ENCODE results near the gene KCNJ6.

Gene KCNJ6

GRCh38 chr21:37868446-37869295 is 47.6 kb downstream of the KCNJ6 start:
- in situ Hi-C loops (cut with MboI; ENCODE audit: low sequenced_read_pairs): no loop called here
- Histone ChIP-seq H3K4me3 (no peak overlapping the region), H3K27me3 (ENCODE audit: low read depth) (no peaks in the 10 kb centered on the region), H3K4me1 (no peaks in the 10 kb centered on the region), H3K9me3 (0 out of 2 replicates have a peak, but pooled peaks cover 2% of the 10 kb centered on the region), H3K36me3 (replicated peaks) (no peaks in the 10 kb centered on the region)
- no peak for DNase-seq (ENCODE audit: low spot score in 2 of 2)

DNA sequence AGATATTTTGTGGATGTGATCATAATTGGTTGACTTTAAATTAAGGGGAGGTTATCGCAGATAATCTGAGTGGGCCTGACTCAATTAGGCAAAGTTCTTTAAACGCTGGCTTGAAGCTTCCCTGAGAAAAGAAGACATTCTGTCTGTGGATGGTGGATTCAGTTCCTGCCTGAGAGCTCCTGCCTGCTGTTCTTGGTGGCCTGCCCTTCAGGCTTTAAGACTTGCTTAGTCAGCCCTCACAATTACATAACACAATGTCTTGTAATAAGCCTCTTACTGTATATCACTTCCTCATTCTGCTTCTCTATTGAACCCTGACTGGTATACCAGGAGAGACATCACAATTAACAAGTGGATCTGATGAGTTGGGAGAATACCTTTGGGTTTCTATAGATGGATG is 50.2 kb downstream of the KCNJ6 start:
- in situ Hi-C loops (cut with MboI; ENCODE audit: low sequenced_read_pairs): no loop called here

DNA sequence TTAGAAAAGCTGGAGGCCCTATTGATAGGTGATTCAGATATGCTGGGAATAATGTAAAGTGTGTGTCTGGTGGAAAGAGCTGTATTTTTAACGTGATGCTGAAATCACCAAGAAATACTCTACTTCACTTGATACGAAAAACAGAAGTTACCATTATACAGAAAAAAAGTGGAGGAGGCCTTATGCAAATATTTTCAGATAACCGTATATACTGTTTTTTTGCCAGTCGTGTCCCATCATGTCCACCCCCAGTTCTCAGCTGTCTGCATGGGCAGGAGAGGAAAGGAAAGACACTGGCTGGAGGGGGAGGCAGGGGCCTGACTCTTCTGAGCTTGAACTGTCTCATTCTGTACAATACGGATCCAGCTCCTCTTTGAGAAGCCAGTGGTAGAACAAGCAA is 51.1 kb downstream of the KCNJ6 start:
- Histone ChIP-seq H3K4me3 (no peak overlapping the region), H3K9me3 (0 out of 2 replicates have a peak, but pooled peaks cover 6% of the 10 kb centered on the region), H3K4me1 (no peaks in the 10 kb centered on the region), H3K36me3 (replicated peaks) (no peaks in the 10 kb centered on the region), H3K27me3 (ENCODE audit: low read depth) (no peaks in the 10 kb centered on the region)
- no peak for DNase-seq (ENCODE audit: low spot score in 2 of 2)
- in situ Hi-C loops (cut with MboI; ENCODE audit: low sequenced_read_pairs): no loop called here

More for the DNA sequence above, 50.2 kb downstream of the KCNJ6 start:
- Histone ChIP-seq H3K27me3 (ENCODE audit: low read depth) (no peaks in the 10 kb centered on the region), H3K4me3 (no peak overlapping the region), H3K9me3 (0 out of 2 replicates have a peak, but pooled peaks cover 6% of the 10 kb centered on the region), H3K36me3 (replicated peaks) (no peaks in the 10 kb centered on the region), H3K4me1 (no peaks in the 10 kb centered on the region)
- DNase-seq (ENCODE audit: low spot score in 2 of 2): no peak

DNA sequence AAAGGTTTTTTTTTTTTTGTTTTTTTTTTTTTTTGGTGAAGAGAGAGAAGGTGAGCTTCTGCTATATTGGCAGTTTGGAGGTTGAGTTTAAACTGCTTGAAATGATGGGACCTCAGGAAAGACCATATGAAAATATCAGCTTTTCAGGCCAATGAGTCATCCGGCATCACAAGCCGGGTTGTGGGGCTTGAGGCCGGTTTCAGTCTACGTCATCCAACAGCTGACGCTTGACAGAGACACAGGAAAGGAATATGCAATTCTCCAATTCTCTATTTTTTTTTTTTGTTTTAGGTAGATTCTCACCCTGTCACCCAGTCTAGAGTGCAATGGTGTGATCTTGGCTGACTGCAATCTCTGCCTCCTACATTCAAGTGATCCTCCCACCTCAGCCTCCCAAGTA is 52.4 kb downstream of the KCNJ6 start:
- in situ Hi-C loops (cut with MboI; ENCODE audit: low sequenced_read_pairs): no loop called here
- Histone ChIP-seq H3K9me3 (0 out of 2 replicates have a peak, but pooled peaks cover 6% of the 10 kb centered on the region), H3K36me3 (replicated peaks) (no peaks in the 10 kb centered on the region), H3K4me1 (no peaks in the 10 kb centered on the region), H3K4me3 (no peak overlapping the region), H3K27me3 (ENCODE audit: low read depth) (no peaks in the 10 kb centered on the region)
- DNase-seq (ENCODE audit: low spot score in 2 of 2): no peak

- Histone ChIP-seq H3K36me3 (replicated peaks) (no peaks in the 10 kb centered on the region), H3K4me3 (no peak overlapping the region), H3K27me3 (ENCODE audit: low read depth) (no peaks in the 10 kb centered on the region), H3K9me3 (0 out of 2 replicates have a peak, but pooled peaks cover 6% of the 10 kb centered on the region), H3K4me1 (no peaks in the 10 kb centered on the region)
- no peak for DNase-seq (ENCODE audit: low spot score in 2 of 2)
- in situ Hi-C loops (cut with MboI; ENCODE audit: low sequenced_read_pairs): no loop called here
Observed at GRCh38 chr21:37862536-37862935, 53.7 kb downstream of the KCNJ6 start.

GRCh38 chr21:37861561-37861960 is 54.7 kb downstream of the KCNJ6 start:
- Histone ChIP-seq H3K4me1 (no peaks in the 10 kb centered on the region), H3K27me3 (ENCODE audit: low read depth) (no peaks in the 10 kb centered on the region), H3K36me3 (replicated peaks) (no peaks in the 10 kb centered on the region), H3K4me3 (no peak overlapping the region), H3K9me3 (0 out of 2 replicates have a peak, but pooled peaks cover 8% of the 10 kb centered on the region)
- no peak for DNase-seq (ENCODE audit: low spot score in 2 of 2)
- in situ Hi-C loops (cut with MboI; ENCODE audit: low sequenced_read_pairs): no loop called here

GRCh38 chr21:37860416-37860815 is 55.8 kb downstream of the KCNJ6 start:
- Histone ChIP-seq H3K27me3 (ENCODE audit: low read depth) (no peaks in the 10 kb centered on the region), H3K9me3 (0 out of 2 replicates have a peak, but pooled peaks cover 6% of the 10 kb centered on the region), H3K36me3 (replicated peaks) (no peaks in the 10 kb centered on the region), H3K4me1 (no peaks in the 10 kb centered on the region), H3K4me3 (no peak overlapping the region)
- no peak for DNase-seq (ENCODE audit: low spot score in 2 of 2)
- in situ Hi-C loops (cut with MboI; ENCODE audit: low sequenced_read_pairs): no loop called here

- no peaks in the 10 kb centered on the region for H3K4me1 ChIP-seq
- H3K9me3 ChIP-seq: 0 out of 2 replicates have a peak, but pooled peaks cover 3% of the 10 kb centered on the region
- DNase-seq (ENCODE audit: low spot score in 2 of 2): no peak
- H3K4me3 ChIP-seq: no peak overlapping the region
- no peaks in the 10 kb centered on the region for H3K27me3 ChIP-seq (ENCODE audit: low read depth)
- in situ Hi-C loops (cut with MboI; ENCODE audit: low sequenced_read_pairs): no loop called here
- no peaks in the 10 kb centered on the region for H3K36me3 ChIP-seq (replicated peaks)
Observed at GRCh38 chr21:37855647-37856625, 60.3 kb downstream of the KCNJ6 start.

GRCh38 chr21:37855271-37855646 is 61.0 kb downstream of the KCNJ6 start:
- no peak overlapping the region for H3K4me3 ChIP-seq
- in situ Hi-C loops (cut with MboI; ENCODE audit: low sequenced_read_pairs): no loop called here

DNA sequence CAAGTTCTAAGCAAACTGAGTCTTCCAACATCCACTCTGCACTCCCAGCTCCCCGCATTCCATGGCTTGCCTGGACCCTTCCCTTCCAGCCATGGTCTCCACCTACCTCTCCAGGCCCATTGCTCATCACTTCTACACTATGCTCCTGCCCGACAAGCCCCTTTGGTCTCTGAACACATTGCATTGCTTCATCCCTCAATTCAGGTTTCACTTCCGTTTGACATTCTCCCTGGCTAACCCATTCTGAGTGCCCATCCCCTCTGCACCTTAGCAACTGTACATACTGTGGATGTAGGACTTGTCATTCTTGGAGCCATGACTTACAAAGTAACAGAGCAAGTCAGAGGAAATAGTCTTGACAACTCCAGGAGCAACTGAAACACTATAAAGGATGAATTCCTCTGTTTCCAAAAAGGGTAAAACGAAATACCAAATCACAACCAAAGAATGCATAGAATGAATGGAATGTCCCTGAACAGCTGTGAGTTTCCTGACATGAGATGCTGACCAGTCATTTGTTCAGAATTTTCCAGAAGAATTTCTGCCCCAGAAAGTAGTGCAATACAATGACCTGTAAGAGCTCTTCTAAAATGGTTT is 66.7 kb downstream of the KCNJ6 start:
- in situ Hi-C loops (cut with MboI; ENCODE audit: low sequenced_read_pairs): no loop called here
- no peaks in the 10 kb centered on the region for H3K9me3 ChIP-seq
- H3K36me3 ChIP-seq (replicated peaks): no peaks in the 10 kb centered on the region
- no peaks in the 10 kb centered on the region for H3K4me1 ChIP-seq
- no peaks in the 10 kb centered on the region for H3K27me3 ChIP-seq (ENCODE audit: low read depth)
- no peak for DNase-seq (ENCODE audit: low spot score in 2 of 2)
- no peak overlapping the region for H3K4me3 ChIP-seq

More at GRCh38 chr21:37855271-37855646, 61.0 kb downstream of the KCNJ6 start:
- no peak for DNase-seq (ENCODE audit: low spot score in 2 of 2)
- Histone ChIP-seq H3K27me3 (ENCODE audit: low read depth) (no peaks in the 10 kb centered on the region), H3K36me3 (replicated peaks) (no peaks in the 10 kb centered on the region), H3K4me1 (no peaks in the 10 kb centered on the region), H3K9me3 (0 out of 2 replicates have a peak, but pooled peaks cover 3% of the 10 kb centered on the region)

DNA sequence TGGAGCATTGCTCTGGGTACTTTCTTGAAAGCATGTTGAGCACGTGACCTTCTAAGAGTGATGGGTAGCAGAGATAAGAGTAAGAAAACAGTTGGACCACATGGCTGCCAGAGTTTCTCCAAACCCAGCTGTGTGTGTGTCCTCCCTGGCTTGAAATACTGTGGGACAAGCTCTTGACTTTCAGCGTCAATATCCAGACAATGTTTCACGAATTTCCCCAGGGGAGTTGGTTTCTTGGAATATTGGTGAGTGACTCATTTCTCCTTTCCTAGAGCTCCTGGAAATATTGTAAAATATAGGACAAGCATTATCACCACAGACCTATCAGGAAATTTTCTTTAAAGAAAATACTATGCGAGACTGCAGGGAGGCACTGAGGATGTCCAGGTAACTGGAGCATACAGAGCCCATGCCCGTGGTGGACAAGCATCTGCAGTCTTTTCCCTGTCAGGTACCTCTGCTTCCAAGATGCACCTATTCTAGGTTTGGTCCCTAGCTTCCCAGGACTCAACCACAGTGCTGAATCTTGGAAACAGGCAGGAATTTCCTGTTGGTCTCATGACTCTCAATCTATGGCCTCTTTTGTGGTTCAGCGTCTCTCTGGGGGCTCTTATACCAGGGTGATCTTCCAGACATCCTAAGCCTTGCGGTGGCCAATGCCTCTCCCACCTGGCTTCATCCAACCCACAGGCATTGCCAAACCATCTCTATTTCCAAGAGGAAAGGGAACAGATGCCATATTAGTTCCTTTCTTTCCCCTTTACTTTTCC is 67.4 kb downstream of the KCNJ6 start:
- no peaks in the 10 kb centered on the region for H3K9me3 ChIP-seq
- in situ Hi-C loops (cut with MboI; ENCODE audit: low sequenced_read_pairs): no loop called here
- no peaks in the 10 kb centered on the region for H3K36me3 ChIP-seq (replicated peaks)
- no peaks in the 10 kb centered on the region for H3K27me3 ChIP-seq (ENCODE audit: low read depth)
- no peaks in the 10 kb centered on the region for H3K4me1 ChIP-seq
- H3K4me3 ChIP-seq: no peak overlapping the region
- no peak for DNase-seq (ENCODE audit: low spot score in 2 of 2)

GRCh38 chr21:37845535-37845934 is 70.7 kb downstream of the KCNJ6 start:
- no peak overlapping the region for H3K4me3 ChIP-seq
- H3K36me3 ChIP-seq (replicated peaks): no peaks in the 10 kb centered on the region
- DNase-seq (ENCODE audit: low spot score in 2 of 2): no peak
- H3K9me3 ChIP-seq: no peaks in the 10 kb centered on the region
- no peaks in the 10 kb centered on the region for H3K4me1 ChIP-seq
- H3K27me3 ChIP-seq (ENCODE audit: low read depth): no peaks in the 10 kb centered on the region
- in situ Hi-C loops (cut with MboI; ENCODE audit: low sequenced_read_pairs): no loop called here

GRCh38 chr21:37843191-37843590 is 73.1 kb downstream of the KCNJ6 start:
- Histone ChIP-seq H3K9me3 (no peaks in the 10 kb centered on the region), H3K36me3 (replicated peaks) (no peaks in the 10 kb centered on the region), H3K27me3 (ENCODE audit: low read depth) (no peaks in the 10 kb centered on the region), H3K4me1 (no peaks in the 10 kb centered on the region), H3K4me3 (no peak overlapping the region)
- in situ Hi-C loops (cut with MboI; ENCODE audit: low sequenced_read_pairs): no loop called here
- no peak for DNase-seq (ENCODE audit: low spot score in 2 of 2)

Data from HAP-1 (cell line).